ENCODE data around the gene GNPDA2.
A peak's percentile ranks its signal among the peaks of the same experiment; 100 is the strongest.
"Not testable (repeated sequence)": the region's sequence is repeated elsewhere in the genome, so short reads cannot be mapped to it uniquely, and the experiment has no call there.

The GNPDA2 gene

DNA sequence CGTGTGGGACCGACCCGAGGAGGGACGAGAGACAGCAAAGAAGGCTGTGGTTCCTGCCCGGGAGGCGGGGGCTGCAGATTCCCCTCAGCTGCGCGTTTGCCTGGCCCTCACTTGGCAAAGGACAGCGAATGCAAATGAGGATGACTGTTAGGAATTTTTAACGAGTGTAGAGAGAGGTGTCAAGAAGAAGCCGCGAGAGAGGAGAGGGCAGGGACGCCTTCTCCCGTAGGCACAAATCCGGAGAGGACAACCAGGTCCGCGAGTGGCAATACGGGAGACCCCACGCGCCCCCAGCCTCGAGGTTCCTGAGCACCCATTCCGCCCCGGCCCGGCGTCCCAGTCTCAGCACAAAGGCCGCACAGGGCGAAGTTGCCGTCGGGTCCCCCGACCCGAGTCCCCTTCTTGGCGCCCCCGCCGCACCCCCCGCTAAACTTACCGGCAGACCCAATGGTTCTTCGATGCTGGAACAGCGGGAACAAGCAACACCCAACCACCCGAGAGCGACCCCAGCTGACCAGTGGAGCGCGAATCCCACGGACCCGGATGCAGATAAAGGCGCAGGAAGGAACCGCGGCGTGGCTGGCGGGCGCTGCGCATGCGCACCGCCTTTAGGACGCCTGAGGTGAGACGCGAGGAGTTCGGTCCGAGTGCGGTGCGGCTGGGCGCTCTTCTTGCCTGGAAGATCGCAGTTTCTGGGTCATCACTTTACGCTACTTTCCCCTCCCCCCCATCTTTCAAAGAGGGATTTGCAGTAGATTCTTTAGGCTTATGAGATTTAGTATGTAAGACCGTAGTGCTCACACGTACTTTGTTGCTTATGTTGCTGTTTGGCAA is at the start of gene GNPDA2:
TSS of gene GNPDA2 (minus strand) at position 519 of the 834 bp plus-strand sequence. CDS start 4,349 bp downstream, outside the sequence.
- peak; percentile 95 for DNase-seq

DNA sequence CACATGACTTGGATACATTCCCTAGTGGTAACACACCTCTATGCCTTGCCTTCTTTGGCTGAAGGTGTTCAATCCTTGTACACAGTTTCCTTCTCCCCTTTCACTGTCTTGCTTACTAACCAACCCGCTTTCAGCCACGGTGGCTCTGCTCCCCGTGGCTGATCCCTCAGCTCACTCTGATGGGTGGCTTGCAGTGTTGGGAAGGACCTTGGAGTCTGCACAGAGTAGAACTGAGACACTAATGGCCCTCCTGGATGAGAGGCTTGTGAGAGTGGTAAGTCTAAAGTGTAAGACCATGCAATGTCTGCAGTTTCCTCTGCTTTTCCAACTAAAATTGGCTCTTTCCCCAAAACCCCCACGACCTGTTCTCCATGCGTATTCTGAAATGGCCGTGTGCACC is 46.0 kb upstream of the GNPDA2 start:
- no peak for DNase-seq

DNA sequence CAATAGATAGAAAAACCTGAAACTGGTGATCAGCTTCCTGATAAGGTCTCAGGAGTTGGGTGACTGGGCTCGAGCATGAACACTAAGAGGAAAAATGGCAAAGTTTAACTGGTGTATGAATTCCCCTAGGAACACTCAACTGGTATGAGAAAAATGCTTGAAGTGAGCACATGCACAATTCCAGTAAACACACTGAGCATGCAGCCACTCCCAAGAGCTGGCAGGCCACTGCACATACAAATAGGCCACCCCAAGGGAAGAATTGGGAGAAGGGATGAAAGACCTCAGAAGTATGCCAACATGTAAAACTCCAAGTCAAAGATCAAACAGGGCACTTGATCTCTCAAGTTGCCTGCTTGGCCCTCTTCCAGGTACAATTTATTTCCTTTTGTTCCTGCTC is 45.4 kb upstream of the GNPDA2 start:
- no peak for DNase-seq

DNA sequence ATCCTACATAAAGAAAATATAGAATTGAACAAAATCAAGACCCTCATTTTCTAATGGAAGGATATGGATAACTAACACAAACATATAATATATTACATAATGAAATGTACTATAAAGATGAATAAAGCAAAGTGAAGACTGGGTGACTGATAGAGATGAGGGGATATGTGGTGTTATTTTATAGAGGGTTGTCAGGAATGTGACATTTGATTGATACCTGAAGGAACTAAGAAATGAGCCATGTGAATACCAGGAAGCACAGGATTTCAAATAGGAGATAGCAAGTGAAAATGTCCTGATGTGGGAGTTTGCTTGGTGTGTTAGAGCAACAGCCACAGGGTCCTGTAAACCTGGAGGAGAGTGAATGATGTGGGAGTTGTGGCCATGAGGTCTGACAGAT is 40.1 kb upstream of the GNPDA2 start:
- DNase-seq, result no peak

DNA sequence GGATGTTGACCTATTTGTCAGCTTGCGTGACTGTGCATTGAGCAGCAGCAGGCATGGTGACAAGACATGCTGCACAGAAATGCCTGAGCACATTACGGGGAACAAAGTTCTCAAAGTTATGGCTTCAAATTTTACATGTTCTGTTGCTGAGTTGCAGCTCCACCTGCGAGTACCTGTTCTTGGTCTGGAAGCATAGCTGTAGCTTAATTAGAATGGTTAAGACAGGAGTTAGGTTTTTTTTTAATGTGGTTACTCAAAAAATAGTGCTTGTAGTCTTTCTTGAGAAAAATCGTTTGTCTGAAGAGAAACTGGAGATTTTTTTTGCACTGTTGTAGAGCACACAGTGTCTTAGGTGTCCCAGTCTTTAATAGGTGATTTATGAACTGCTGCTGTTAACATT is 38.8 kb upstream of the GNPDA2 start:
- no peak for DNase-seq

DNA sequence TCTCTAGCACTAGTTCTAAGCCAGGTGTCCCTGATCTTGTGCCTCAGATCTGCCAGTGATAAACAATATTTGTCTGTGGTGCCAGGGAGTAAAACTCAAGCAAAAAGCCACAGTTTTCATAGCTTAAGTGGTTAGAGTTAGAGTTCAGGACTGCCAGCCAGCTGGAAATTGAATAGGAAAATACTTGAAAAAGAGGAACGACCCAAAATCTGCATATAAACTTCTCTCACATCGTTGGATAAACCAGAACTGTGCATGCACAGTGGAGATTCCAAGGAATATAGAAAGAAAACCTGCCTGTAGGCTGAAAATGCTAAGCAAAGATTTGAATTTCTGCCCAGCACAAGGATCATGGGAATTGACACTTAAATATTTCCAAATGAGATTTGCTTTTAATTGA is 35.0 kb upstream of the GNPDA2 start:
- peak; percentile 25 for DNase-seq

DNA sequence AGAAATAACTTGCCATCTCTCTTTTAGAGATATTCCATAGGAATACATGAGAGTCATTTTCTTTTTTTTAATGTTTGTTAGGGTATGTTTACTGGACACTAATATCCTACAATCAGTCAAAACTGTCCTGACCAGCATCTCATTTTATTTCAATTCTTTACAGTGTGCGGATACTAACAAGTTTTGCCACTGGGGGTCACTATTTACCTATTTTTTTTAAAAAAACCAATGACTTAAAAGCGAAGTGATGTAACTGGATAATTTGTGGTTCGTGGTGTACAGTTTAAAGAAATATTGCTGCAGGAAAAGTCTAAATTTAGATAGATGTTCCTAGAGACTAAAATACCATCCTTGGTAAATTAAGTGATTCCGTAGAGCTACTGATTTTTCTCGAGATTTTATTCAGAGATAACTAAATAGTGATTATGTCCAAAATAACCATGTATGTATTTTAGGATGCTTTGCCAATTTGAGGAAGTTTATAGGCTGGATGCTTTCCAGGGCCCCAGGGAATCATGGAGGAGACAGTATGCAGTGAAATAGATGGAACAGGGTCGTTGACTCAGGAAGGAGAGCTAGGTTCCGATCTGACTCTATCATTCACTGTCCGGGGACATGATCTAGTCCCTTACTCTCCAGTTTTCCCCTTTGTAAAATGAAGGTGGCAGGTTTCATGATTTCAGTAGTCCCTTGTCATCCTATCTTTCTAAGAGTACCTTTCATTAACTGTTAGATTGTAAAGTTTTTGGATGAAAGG is 34.0 kb upstream of the GNPDA2 start:
- DNase-seq, result no peak

DNA sequence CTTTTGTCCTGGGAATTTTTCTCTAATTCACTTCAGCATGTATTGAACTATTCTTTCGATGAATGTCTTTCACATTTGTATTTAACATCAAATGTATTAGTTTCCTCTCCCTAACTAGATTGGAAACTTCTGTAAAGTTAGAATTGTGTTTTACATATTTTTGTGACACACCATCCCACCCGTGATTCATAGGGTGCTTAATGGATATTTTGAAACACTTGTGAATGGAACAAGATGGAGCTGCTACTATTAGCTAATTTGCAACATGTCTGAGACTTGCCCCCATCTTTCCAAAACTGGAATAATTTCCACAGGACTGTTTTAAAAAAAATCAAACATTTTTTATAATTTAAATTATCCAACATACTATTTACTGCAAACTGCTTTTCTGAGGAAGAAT is 30.2 kb upstream of the GNPDA2 start:
- DNase-seq, result no peak

DNA sequence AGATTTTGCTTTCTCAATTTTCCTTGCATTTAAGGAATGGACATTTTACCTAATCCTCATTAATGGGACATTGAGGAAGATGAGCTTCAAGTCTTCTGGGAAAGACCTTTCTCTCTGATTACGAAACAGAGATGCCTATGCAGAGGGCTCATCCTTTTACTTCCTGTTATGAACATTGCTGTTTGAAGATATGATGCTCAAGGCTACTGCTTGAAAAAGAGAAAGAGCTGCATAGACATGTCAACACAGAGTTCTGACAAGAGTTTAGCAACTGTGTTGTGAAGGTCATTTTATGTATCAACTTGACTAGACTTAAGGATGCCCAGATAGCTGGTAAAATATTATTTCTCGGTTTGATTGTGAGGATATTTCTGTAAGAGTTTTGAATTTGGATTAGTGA is 13.8 kb upstream of the GNPDA2 start:
- DNase-seq, result no peak

DNA sequence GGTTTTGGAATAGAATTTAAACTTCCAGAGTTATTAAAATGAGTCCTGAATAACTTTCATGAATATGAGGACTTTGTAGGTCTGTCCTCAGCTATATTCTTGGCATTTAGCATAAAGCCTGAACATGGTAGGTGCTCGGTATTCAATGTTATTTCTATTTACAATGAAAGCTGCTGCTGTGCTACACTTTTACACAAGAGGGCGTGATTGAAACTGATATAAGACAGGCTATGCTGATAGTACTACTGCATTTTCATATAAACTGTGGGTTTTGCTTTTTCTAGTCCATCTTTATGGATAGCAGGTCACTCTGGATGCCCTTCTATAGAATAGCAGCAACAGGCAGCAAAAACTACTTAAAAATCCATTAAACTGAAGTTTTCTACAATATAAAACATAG is 12.3 kb upstream of the GNPDA2 start:
- no peak for DNase-seq

DNA sequence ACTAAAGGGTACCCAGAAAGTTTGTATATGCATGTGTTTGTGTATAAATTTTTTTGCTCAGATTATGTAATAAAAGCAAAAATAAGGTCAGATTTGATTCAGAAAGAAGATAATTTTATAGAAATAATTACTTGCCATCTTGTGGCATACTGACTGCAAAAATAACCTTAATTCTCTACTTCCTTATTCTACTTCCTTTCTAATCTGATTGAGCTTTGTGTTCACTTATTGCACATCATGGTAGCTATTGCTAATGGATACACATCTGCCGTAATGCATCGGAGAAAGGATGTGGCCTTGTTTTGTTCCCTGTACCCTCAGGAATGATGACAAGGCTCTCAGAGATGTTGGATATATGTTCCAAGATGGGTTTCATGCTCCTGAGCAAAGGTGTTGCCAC is 10.5 kb upstream of the GNPDA2 start:
- no peak for DNase-seq

DNA sequence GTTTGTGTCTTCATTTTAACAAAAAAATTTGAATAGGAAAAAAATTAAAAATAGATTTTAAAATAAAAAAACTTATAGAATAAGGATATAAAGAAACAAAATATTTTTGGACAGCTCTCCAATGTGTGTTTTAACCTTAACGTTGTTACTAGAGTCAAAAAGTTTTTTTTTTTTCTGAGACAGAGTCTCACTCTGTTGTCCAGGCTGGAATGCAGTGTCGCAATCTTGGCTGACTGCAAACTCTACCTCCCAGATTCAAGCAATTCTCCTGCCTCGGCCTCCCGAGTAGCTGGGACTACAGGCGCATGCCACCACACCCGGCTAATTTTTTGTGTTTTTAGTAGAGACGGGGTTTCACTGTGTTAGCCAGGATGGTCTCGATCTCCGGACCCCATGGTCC is 2.3 kb upstream of the GNPDA2 start:
- DNase-seq, result not testable (repeated sequence)

DNA sequence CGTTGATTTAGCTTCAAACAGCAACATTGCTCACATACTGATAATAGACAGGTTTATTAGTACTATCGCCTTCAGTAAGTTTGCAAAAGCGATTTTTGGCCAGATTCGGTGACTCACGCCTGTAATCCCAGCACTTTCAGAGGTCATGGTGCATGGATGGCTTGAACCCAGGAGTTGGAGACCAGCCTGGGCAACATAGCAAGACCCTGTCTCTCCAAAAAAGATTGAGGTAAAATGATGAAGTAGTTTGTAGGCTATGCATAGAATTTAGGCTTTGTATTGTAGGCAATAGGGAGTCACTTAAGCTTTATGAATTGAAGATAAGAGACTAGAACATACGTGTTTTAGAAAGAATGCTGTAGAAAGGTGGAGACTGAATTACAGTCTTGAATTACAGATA is 1.1 kb upstream of the GNPDA2 start:
- no peak for DNase-seq

DNA sequence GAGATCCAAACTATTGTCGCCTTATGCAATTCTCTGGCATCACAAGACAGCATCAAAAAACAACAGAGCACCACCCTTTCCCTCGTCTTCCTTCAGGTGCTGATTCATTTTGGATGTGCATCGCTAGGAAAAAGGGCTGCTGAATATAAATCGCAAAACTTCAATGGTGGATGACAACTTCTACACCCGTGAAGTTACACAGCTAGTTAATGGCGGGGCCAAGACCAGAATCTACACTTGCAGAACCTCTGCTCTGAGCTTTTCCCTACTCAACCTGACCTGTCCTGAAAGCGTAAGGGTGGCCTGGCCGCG is 674 bp downstream of the GNPDA2 start:
- DNase-seq, result no peak

DNA sequence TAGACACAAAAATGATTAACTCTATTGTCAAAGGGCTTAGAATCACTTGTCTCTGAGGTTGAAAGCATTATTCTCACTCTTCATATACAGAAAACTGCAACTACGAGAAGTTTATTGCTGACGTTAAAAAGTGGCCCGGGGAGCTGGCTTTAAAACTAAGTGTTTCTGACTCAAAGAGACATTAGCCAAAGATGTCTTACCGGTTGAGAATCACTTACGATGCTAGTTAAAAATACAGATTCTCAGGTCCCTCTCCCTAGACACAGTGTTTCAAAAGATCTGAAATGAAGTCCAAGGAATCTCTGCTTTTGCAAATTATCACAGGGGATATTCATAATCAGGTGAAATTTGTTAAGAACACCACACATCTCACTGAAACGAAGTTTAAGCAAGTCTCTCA is 1.2 kb downstream of the GNPDA2 start:
- no peak for DNase-seq

DNA sequence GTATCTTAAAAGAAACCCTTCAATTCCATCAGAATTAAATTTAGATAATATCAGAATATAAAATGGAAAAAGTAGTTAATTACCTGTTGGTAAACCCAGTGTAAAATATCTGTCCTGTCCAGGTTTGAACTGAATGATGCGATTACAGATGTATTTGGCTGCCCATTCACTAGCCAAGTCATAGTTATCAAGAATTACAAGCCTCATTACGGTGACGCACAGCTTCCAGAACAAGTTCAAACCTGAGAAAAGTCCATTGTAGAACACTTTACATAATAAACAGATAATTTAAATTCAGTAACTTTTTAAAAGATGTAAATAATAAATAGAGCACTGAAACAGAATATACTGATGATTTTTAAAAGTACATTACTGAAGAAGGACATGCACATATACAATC is 4.4 kb downstream of the GNPDA2 start:
- no peak for DNase-seq

DNA sequence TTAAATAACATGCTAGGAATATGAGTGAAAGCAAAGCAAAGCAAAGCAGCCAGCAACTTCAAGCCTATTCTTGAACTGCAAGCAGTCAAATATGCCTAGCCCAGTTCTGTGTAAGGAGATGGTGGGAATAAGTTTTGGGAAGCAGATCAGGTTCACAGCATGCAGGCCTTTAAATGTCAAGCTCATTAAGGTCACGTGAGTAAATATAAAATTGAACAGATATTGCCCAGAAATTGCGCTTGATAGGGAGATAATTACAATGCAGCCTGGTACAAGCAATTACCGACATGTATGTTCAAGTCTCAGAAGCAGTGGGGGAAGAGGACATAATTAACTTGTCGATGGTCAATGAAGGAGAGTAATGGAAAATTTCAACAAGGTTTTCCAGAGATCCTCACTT is 6.0 kb downstream of the GNPDA2 start:
- DNase-seq, result no peak

DNA sequence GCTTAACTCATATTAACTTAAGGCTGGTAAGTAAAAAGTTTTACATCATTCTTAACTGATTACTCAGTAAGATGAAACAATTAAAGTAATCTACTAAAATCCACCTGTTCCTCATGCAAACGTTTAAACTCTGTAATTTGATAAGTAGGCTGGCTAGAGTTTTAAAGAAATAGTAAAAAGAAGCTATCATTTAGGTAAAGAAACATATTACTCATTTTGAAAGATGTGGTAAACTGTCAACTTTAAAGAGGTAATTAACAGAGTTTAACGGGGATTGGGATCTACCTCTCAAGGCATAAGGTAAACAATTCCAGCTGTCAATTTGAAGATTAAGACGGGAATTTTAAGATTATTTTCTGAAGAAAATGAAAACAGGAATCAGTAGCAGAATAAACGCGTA is 9.8 kb downstream of the GNPDA2 start:
- no peak for DNase-seq

DNA sequence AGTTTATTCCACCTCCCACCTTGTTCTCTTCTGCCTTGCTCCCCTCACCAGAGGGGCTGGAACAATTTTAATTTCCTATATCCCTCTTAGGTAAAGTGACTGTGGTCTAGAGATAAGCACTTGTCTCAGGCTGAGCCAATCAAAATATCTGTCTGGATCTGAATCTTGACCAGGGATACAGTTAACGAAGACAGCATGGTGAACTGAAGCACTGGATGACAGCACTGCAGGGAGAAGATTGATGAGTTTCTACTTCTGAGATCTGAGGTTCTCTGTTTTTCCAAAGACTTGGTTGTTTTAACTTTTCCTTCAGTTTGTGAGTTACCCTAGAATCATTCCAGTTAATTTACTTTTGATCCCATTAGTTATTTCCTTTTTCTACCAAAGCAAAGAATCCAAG is 13.2 kb downstream of the GNPDA2 start:
- DNase-seq, result no peak

DNA sequence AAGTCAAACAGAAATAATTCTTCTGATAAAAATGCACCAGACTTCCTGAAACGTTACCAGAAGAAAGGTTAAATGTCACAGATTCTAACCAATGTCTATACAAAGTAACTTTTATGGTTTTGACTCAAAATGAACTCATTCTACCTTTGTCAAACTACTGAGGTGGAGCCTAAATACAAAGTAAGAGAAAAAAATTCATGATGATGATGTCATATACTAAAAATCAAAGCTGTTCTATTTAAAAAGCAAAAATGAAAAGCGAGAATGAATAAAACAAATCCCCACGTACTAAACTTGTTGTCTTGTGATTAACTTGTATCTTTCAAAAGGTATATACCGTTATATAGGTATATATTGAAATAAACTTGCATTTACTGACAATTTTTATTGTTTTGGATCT is 21.7 kb downstream of the GNPDA2 start:
- no peak for DNase-seq

DNA sequence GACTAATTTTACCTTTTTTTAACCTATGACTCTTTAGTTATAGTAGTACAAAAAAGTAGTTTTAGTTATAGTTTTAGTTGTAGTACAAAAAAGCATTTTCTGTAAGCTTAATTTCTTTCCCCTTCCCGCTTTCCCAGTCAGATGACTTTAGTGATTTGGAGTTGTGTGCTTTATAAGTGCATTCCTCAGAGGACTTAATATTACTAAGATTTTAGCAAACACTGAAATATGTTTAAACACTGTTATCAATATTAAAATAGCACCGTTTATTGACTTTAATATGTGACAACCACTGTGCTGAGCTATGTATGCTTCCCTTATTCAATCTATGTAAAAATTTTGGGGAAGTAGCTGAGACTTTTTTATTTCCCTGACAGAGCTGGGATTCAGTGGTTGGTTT is 25.3 kb downstream of the GNPDA2 start:
- DNase-seq, result no peak

DNA sequence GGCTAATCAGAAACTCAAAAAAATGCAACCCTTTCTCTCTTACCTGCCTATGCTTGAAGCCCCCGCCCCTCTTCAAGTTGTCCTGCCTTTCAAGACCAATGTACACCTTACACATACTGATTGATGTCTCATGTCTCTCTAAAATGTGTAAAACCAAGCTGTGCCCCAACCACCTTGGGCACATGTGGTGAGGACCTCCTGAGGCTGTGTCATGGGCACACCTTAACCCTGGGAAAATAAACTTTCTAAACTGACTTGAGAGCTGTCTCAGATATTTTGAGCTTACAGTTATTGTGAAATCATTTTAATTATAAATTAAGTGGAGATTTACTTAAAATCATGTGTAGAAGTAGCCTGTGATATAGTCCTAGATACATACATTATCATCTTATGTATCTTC is 25.9 kb downstream of the GNPDA2 start:
- DNase-seq, result no peak

DNA sequence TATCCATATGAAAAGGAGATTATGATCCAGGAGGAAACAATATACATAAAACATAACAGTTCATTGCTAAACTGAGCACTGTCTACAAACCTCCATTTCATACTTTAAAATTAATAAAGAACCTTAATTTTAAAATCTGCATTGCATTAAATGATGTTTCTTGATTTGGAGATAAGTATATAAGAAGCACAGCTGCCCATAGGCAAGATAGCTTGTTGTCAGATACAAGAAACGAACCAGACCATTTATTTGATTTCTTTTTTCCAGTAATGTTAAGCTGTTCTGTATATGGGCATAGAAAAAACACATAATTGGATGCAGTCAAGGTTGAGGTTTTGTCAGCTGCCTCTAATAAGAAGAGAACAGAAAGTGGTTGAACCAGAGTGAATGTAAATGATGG is 41.7 kb downstream of the GNPDA2 start:
- no peak for DNase-seq

DNA sequence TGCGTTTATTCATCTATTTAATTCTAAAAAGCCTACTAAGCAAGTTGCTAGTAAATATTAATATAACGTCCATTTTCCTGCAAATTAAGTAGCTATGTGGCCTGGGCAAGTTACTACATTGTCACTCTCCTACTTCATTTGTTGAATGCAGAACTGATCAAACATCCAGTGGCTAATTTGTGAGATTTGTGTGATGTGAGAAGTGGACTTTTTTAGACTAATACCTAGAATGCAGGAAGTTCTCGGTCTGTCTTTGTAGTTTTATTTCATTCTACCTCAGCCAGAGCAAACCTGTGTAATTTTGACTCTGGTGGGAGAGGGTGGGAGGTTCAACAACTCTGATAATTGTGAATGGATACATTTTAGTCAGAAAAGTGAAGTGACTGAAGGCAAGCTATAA is 47.3 kb downstream of the GNPDA2 start:
- no peak for DNase-seq

All from femur (tissue), 1 donor.